ENCODE data around the gene RERE.
A peak's percentile ranks its signal among the peaks of the same experiment; 100 is the strongest.

The RERE gene

DNA sequence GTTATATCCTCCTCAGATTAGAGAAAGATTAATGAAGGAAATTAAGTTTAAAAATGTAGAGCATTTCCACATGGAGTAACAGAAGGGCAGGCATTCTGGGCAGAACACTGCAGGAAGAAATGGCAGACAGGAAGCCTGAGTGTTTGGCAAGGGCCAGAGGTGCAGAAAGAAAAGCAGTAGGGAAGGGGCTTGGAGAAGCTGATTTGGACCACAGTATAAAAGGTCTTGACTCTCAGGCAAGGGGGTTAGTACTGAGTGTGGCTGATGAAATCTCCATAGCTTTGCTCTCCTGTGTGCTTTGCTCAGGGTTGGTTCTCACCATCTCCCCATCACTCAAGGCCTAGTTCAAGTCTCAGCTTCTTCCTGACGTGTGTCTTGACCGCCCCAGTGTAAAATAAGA is 419.4 kb downstream of the RERE start:
- no peaks in the 10 kb centered on the region for H3K9me3 ChIP-seq (ENCODE audit: insufficient read depth, low read depth, low read length)
- no peak overlapping the region for H2BK120ac ChIP-seq (ENCODE audit: insufficient read depth, low read length, poor library complexity)
- H2BK5ac ChIP-seq (ENCODE audit: low read depth, low read length, poor library complexity), result no peak overlapping the region
- no peak for DNase-seq
- H3K14ac ChIP-seq (ENCODE audit: low read length), result no peak overlapping the region
- peaks cover 5 to 7% of the 10 kb centered on the region in 2 experiments for H3K36me3 ChIP-seq (ENCODE audit: control insufficient read depth in 1 of 2, insufficient read depth in 2 of 2, low read length in 2 of 2)
- peak overlapping the region; percentile 44 for H2BK12ac ChIP-seq (ENCODE audit: low read length)
- no peak overlapping the region for H3K4me3 ChIP-seq (ENCODE audit: low read depth, low read length)
- no peak overlapping the region for H2AFZ ChIP-seq (ENCODE audit: insufficient read depth, low read length, poor library complexity)
- H3K4me2 ChIP-seq (ENCODE audit: low read length), result no peak overlapping the region
- H3K4ac ChIP-seq (ENCODE audit: low read depth, low read length), result no peak overlapping the region
- peaks cover 9 to 19% of the 10 kb centered on the region in 2 experiments for H3K4me1 ChIP-seq (ENCODE audit: control insufficient read depth in 1 of 2, insufficient read depth in 2 of 2, low read length in 2 of 2)
- WGBS (ENCODE audit: extremely low coverage, insufficient coverage, insufficient read length), result no CpG with 5 or more reads among the region's 2 CpGs
- H4K91ac ChIP-seq (ENCODE audit: low read depth, low read length), result no peak overlapping the region
- no peak overlapping the region for H3K9ac ChIP-seq (ENCODE audit: low read length)
- H3K18ac ChIP-seq (ENCODE audit: low read length), result peak overlapping the region; percentile 65
- H4K8ac ChIP-seq (ENCODE audit: low read depth, low read length), result no peak overlapping the region
- no peak overlapping the region for H2AK5ac ChIP-seq (ENCODE audit: low read length)
- no peak overlapping the region for H3K27ac ChIP-seq (ENCODE audit: low read depth, low read length)
- peaks cover 2% of the 10 kb centered on the region for H3K79me2 ChIP-seq (ENCODE audit: control insufficient read depth, insufficient read depth, low read length, poor library complexity)
- H3K27me3 ChIP-seq (ENCODE audit: insufficient read depth, low read length), result no peaks in the 10 kb centered on the region
- H4K12ac ChIP-seq (ENCODE audit: low read depth, low read length), result no peak overlapping the region
- no peak overlapping the region for H3K23ac ChIP-seq (ENCODE audit: low read length)
- no peaks in the 10 kb centered on the region for H3K79me1 ChIP-seq (ENCODE audit: low read length)

GRCh38 chr1:8397511-8397910 is 419.9 kb downstream of the RERE start:
- Histone ChIP-seq H2AFZ (ENCODE audit: insufficient read depth, low read length, poor library complexity) (no peak overlapping the region), H3K9me3 (ENCODE audit: insufficient read depth, low read depth, low read length) (no peaks in the 10 kb centered on the region), H2BK120ac (ENCODE audit: insufficient read depth, low read length, poor library complexity) (no peak overlapping the region), H4K12ac (ENCODE audit: low read depth, low read length) (no peak overlapping the region), H2AK5ac (ENCODE audit: low read length) (no peak overlapping the region), H3K36me3 (ENCODE audit: control insufficient read depth in 1 of 2, insufficient read depth in 2 of 2, low read length in 2 of 2) (peaks cover 3 to 7% of the 10 kb centered on the region in 2 experiments), H3K79me1 (ENCODE audit: low read length) (no peaks in the 10 kb centered on the region), H3K79me2 (ENCODE audit: control insufficient read depth, insufficient read depth, low read length, poor library complexity) (peaks cover 2% of the 10 kb centered on the region), H2BK5ac (ENCODE audit: low read depth, low read length, poor library complexity) (no peak overlapping the region), H4K8ac (ENCODE audit: low read depth, low read length) (no peak overlapping the region), H3K27ac (ENCODE audit: low read depth, low read length) (peak overlapping the region; percentile 13), H3K23ac (ENCODE audit: low read length) (no peak overlapping the region), H4K91ac (ENCODE audit: low read depth, low read length) (no peak overlapping the region), H3K4me2 (ENCODE audit: low read length) (peak overlapping the region; percentile 0), H3K4me3 (ENCODE audit: low read depth, low read length) (no peak overlapping the region), H3K4ac (ENCODE audit: low read depth, low read length) (no peak overlapping the region), H3K14ac (ENCODE audit: low read length) (no peak overlapping the region), H3K4me1 (ENCODE audit: control insufficient read depth in 1 of 2, insufficient read depth in 2 of 2, low read length in 2 of 2) (peaks cover 9 to 24% of the 10 kb centered on the region in 2 experiments), H3K27me3 (ENCODE audit: insufficient read depth, low read length) (no peaks in the 10 kb centered on the region), H3K9ac (ENCODE audit: low read length) (no peak overlapping the region), H3K18ac (ENCODE audit: low read length) (no peak overlapping the region), H2BK12ac (ENCODE audit: low read length) (no peak overlapping the region)
- no peak for DNase-seq
- no CpG with 5 or more reads among the region's 2 CpGs for WGBS (ENCODE audit: extremely low coverage, insufficient coverage, insufficient read length)

DNA sequence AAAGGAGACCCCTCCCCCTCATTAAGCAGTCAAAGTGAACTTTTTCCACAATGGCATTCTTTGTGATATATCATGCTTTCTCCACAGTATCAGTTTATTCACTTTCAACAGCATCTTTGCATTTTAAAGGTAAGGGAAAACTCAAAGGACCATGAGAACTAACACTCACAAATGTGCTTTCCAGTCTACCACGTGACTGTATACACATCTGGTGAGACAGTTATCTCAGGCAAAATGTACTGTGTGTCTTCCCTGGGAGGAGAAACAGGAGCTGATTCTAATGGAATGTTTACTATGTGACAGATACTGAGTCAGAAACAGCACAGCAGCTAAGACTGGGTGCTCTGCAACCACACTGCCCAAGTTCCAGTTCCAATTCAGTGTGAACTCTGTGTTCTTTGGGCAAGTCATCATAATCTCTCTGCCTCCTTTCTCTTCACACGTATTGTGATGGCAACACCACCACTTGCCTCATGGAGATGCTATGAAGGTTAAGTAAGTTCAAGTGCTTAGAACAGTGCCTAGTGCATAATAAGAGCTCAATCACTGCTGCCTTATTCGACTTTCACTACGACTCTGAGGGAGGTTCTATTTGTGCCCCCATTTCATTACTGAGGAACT is 420.5 kb downstream of the RERE start:
- Histone ChIP-seq H3K4me2 (ENCODE audit: low read length) (peak overlapping the region; percentile 40), H3K27ac (ENCODE audit: low read depth, low read length) (peak overlapping the region; percentile 77), H3K27me3 (ENCODE audit: insufficient read depth, low read length) (no peaks in the 10 kb centered on the region), H3K9me3 (ENCODE audit: insufficient read depth, low read depth, low read length) (no peaks in the 10 kb centered on the region), H3K4me3 (ENCODE audit: low read depth, low read length) (no peak overlapping the region), H3K36me3 (ENCODE audit: control insufficient read depth in 1 of 2, insufficient read depth in 2 of 2, low read length in 2 of 2) (peaks cover 0 to 2% of the 10 kb centered on the region in 2 experiments), H3K9ac (ENCODE audit: low read length) (no peak overlapping the region), H2BK12ac (ENCODE audit: low read length) (no peak overlapping the region), H3K79me1 (ENCODE audit: low read length) (no peaks in the 10 kb centered on the region), H4K91ac (ENCODE audit: low read depth, low read length) (no peak overlapping the region), H2AK5ac (ENCODE audit: low read length) (no peak overlapping the region), H2AFZ (ENCODE audit: insufficient read depth, low read length, poor library complexity) (no peak overlapping the region), H3K23ac (ENCODE audit: low read length) (no peak overlapping the region), H3K4me1 (ENCODE audit: control insufficient read depth in 1 of 2, insufficient read depth in 2 of 2, low read length in 2 of 2) (peaks cover 9 to 25% of the 10 kb centered on the region in 2 experiments), H2BK5ac (ENCODE audit: low read depth, low read length, poor library complexity) (no peak overlapping the region), H4K8ac (ENCODE audit: low read depth, low read length) (no peak overlapping the region), H3K79me2 (ENCODE audit: control insufficient read depth, insufficient read depth, low read length, poor library complexity) (peaks cover 2% of the 10 kb centered on the region), H2BK120ac (ENCODE audit: insufficient read depth, low read length, poor library complexity) (no peak overlapping the region), H4K12ac (ENCODE audit: low read depth, low read length) (no peak overlapping the region), H3K14ac (ENCODE audit: low read length) (no peak overlapping the region), H3K18ac (ENCODE audit: low read length) (no peak overlapping the region), H3K4ac (ENCODE audit: low read depth, low read length) (no peak overlapping the region)
- peak; percentile 49 to 68 for DNase-seq
- WGBS (ENCODE audit: extremely low coverage, insufficient coverage, insufficient read length), result no CpG with 5 or more reads among the region's 4 CpGs

DNA sequence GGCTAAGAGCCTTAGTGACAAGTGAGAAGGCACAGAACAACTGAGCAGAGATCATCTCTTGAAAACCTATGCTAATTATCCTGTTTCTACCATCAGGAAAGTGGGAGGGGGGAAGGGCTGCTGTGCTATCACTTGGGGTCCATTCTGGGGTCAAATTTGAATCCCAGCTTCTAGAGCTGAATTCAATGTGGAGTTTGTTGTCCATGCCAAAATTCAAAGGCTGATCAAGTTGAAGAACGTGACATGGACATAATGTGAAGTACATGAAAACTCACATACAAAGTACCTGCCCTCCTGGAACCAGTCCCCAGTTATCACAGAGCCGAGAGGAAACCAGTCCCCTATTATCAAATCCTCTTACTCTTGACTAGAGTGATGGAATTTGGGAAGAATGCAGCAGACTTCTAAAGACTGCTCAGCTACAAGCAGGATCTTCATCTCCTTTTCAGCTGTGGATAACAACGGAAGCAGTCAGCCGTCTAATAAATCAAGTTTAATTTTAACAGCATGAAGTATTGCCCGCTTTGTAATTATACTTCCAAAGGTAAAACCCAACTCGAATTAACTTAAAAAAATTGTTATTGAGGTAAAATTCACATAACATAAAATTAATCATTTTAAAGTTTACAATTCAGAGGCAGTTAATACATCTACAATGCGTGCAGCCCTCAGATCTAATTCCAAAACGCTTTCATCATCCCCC is 421.2 kb downstream of the RERE start:
- Histone ChIP-seq H3K79me2 (ENCODE audit: control insufficient read depth, insufficient read depth, low read length, poor library complexity) (peaks cover 2% of the 10 kb centered on the region), H3K9ac (ENCODE audit: low read length) (no peak overlapping the region), H3K14ac (ENCODE audit: low read length) (no peak overlapping the region), H2BK120ac (ENCODE audit: insufficient read depth, low read length, poor library complexity) (no peak overlapping the region), H3K4ac (ENCODE audit: low read depth, low read length) (no peak overlapping the region), H3K4me3 (ENCODE audit: low read depth, low read length) (no peak overlapping the region), H2BK12ac (ENCODE audit: low read length) (no peak overlapping the region), H3K9me3 (ENCODE audit: insufficient read depth, low read depth, low read length) (no peaks in the 10 kb centered on the region), H3K27ac (ENCODE audit: low read depth, low read length) (peak overlapping the region; percentile 77), H4K12ac (ENCODE audit: low read depth, low read length) (no peak overlapping the region), H3K23ac (ENCODE audit: low read length) (no peak overlapping the region), H3K27me3 (ENCODE audit: insufficient read depth, low read length) (no peaks in the 10 kb centered on the region), H3K4me1 (ENCODE audit: control insufficient read depth in 1 of 2, insufficient read depth in 2 of 2, low read length in 2 of 2) (peaks cover 9 to 27% of the 10 kb centered on the region in 2 experiments), H3K36me3 (ENCODE audit: control insufficient read depth in 1 of 2, insufficient read depth in 2 of 2, low read length in 2 of 2) (peaks cover 0 to 1% of the 10 kb centered on the region in 2 experiments), H2AK5ac (ENCODE audit: low read length) (no peak overlapping the region), H3K4me2 (ENCODE audit: low read length) (peak overlapping the region; percentile 50), H3K18ac (ENCODE audit: low read length) (no peak overlapping the region), H2AFZ (ENCODE audit: insufficient read depth, low read length, poor library complexity) (no peak overlapping the region), H3K79me1 (ENCODE audit: low read length) (no peaks in the 10 kb centered on the region), H4K8ac (ENCODE audit: low read depth, low read length) (no peak overlapping the region), H4K91ac (ENCODE audit: low read depth, low read length) (no peak overlapping the region), H2BK5ac (ENCODE audit: low read depth, low read length, poor library complexity) (peak overlapping the region; percentile 12)
- no CpG with 5 or more reads among the region's 8 CpGs for WGBS (ENCODE audit: extremely low coverage, insufficient coverage, insufficient read length)
- peak in 1 of 2 donors; percentile 33 for DNase-seq
